Muscle of arm (tissue), 12 donors: ENCODE data around the gene NSMF. TPM values are rescaled to one million over a fixed set of nuclear protein-coding genes. Genes with fewer than 3 reads are reported as not detected.

Source experiments
- polyA plus RNA-seq, 12 donors: library from polyadenylated mRNA; unstranded; fragments of 120-200 nt; gene quantifications; one replicate each; pipeline ENCODE4 v1.2.1, GENCODE V29; 2013; ENCODE audit not compliant: insufficient read length in 12 of 12

Gene NSMF
- polyA plus RNA-seq, 12 donors = 13.4 to 40.8 (median 17.9) TPM; not detected in 1

Other genes starting within 250 kb of the NSMF start
- gene RNF208, start 237.1 kb downstream of the NSMF start, polyA plus RNA-seq = 1 to 10 TPM in 10 of 12 donors, not detected in 2; 1.7 to 7.1 (median 2.3) TPM
- gene CYSRT1, start 234.2 kb downstream of the NSMF start, polyA plus RNA-seq = 1 to 10 TPM in 9 of 12 donors, under 1 TPM in 1, not detected in 2; 0.91 to 3.2 (median 2.1) TPM
- 1 to 10 TPM in 7 of 12 donors, under 1 TPM in 3, not detected in 2; 0.66 to 2.9 (median 1.3) TPM for gene RNF224, start 231.8 kb downstream of the NSMF start, polyA plus RNA-seq
- gene SLC34A3, start 228.4 kb downstream of the NSMF start, polyA plus RNA-seq = 1 to 10 TPM in 6 of 12 donors, under 1 TPM in 4, not detected in 2; 0.43 to 1.6 (median 1.0) TPM
- gene TUBB4B, start 218.0 kb downstream of the NSMF start, polyA plus RNA-seq = 100 to 1,000 TPM in 11 of 12 donors, not detected in 1; 121 to 306 (median 157) TPM
- gene STPG3, start 208.0 kb downstream of the NSMF start, polyA plus RNA-seq = under 1 TPM in 6 of 12 donors, not detected in 6; 0.24 to 0.54 (median 0.30) TPM
- gene NELFB, start 204.0 kb downstream of the NSMF start, polyA plus RNA-seq = 10 to 100 TPM in 11 of 12 donors, not detected in 1; 31.1 to 52.0 (median 39.2) TPM
- gene TOR4A, start 181.6 kb downstream of the NSMF start, polyA plus RNA-seq = 10 to 100 TPM in 1 of 12 donors, 1 to 10 TPM in 10, not detected in 1; 3.5 to 14.8 (median 4.4) TPM
- 10 to 100 TPM in 2 of 12 donors, 1 to 10 TPM in 9, not detected in 1; 2.6 to 28.7 (median 4.3) TPM for gene NRARP, start 157.1 kb downstream of the NSMF start, polyA plus RNA-seq
- 10 to 100 TPM in 8 of 12 donors, 1 to 10 TPM in 3, not detected in 1; 6.7 to 21.6 (median 11.6) TPM for gene EXD3, start 36.2 kb downstream of the NSMF start, polyA plus RNA-seq
- 1 to 10 TPM in 10 of 12 donors, not detected in 2; 1.4 to 3.1 (median 2.4) TPM for gene NOXA1, start 35.9 kb downstream of the NSMF start, polyA plus RNA-seq
- gene ENTPD8, start 18.0 kb downstream of the NSMF start, polyA plus RNA-seq = 1 to 10 TPM in 1 of 12 donors, under 1 TPM in 10, not detected in 1; 0.11 to 6.2 (median 0.34) TPM
- 1 to 10 TPM in 11 of 12 donors, not detected in 1; 1.3 to 4.6 (median 2.9) TPM for gene PNPLA7, start 91.1 kb upstream of the NSMF start, polyA plus RNA-seq
- 10 to 100 TPM in 11 of 12 donors, not detected in 1; 15.2 to 30.8 (median 18.1) TPM for gene MRPL41, start 92.5 kb upstream of the NSMF start, polyA plus RNA-seq
- 10 to 100 TPM in 11 of 12 donors, not detected in 1; 19.6 to 38.7 (median 28.8) TPM for gene DPH7, start 119.6 kb upstream of the NSMF start, polyA plus RNA-seq
- 10 to 100 TPM in 11 of 12 donors, not detected in 1; 13.0 to 23.9 (median 17.6) TPM for gene ZMYND19, start 131.2 kb upstream of the NSMF start, polyA plus RNA-seq
- gene ARRDC1, start 146.4 kb upstream of the NSMF start, polyA plus RNA-seq = 10 to 100 TPM in 11 of 12 donors, not detected in 1; 18.7 to 71.0 (median 33.4) TPM
- gene EHMT1, start 159.7 kb upstream of the NSMF start, polyA plus RNA-seq = 10 to 100 TPM in 11 of 12 donors, not detected in 1; 36.6 to 71.7 (median 43.4) TPM